GM23248 (cell line): ENCODE data around the gene TRAF3. TPM values are rescaled to one million over a fixed set of nuclear protein-coding genes. Genes with fewer than 3 reads are reported as not detected.
"Not testable (repeated sequence)": the region's sequence is repeated elsewhere in the genome, so short reads cannot be mapped to it uniquely, and the experiment has no call there.

Experiments used
- DNase-seq: peaks from one replicate; pipeline ENCODE4 v3.0.0-alpha.2; 2015
- H2AFZ ChIP-seq: fragments of 200-600 bp; sonication (generic); 2 replicates; pipeline ENCODE4 v1.6.1; 2016; ENCODE audit warnings: antibody characterized with exemption
- H3F3A ChIP-seq: fragments of 200-600 bp; sonication (generic); 2 replicates; pipeline ENCODE4 v1.6.1; 2016; ENCODE audit warnings: mild to moderate bottlenecking, antibody characterized with exemption, mixed run types; ENCODE audit not compliant: insufficient read depth
- H3K27ac ChIP-seq: fragments of 200-600 bp; sonication (generic); 2 replicates; pipeline ENCODE4 v1.5.1; 2016; ENCODE audit warnings: mild to moderate bottlenecking
- H3K27me3 ChIP-seq: fragments of 200-600 bp; sonication (generic); replicated peaks from 2 replicates; pipeline ENCODE4 v1.6.1; 2016; ENCODE audit warnings: mild to moderate bottlenecking; ENCODE audit not compliant: insufficient read depth
- H3K36me3 ChIP-seq: fragments of 200-600 bp; sonication (generic); 2 replicates; pipeline ENCODE4 v1.6.1; 2016; ENCODE audit warnings: low read depth, mild to moderate bottlenecking
- H3K4me1 ChIP-seq: fragments of 200-600 bp; sonication (generic); 2 replicates; pipeline ENCODE4 v1.6.1; 2016; ENCODE audit warnings: mild to moderate bottlenecking; ENCODE audit not compliant: insufficient read depth
- H3K4me2 ChIP-seq: fragments of 200-600 bp; sonication (generic); one replicate; pipeline ENCODE4 v1.6.1; 2016; ENCODE audit warnings: mild to moderate bottlenecking; ENCODE audit not compliant: unreplicated experiment
- H3K4me3 ChIP-seq: fragments of 200-600 bp; sonication (generic); 2 replicates; pipeline ENCODE4 v1.5.1; 2016; ENCODE audit warnings: mild to moderate bottlenecking
- H3K79me2 ChIP-seq: fragments of 200-600 bp; sonication (generic); 2 replicates; pipeline ENCODE4 v1.6.1; 2016; ENCODE audit warnings: mild to moderate bottlenecking; ENCODE audit not compliant: insufficient read depth
- H3K9ac ChIP-seq: fragments of 200-600 bp; sonication (generic); 2 replicates; pipeline ENCODE4 v1.6.1; 2016; ENCODE audit warnings: mild to moderate bottlenecking
- H3K9me2 ChIP-seq: fragments of 200-600 bp; sonication (generic); 2 replicates; pipeline ENCODE4 v1.6.1; 2016; ENCODE audit warnings: mixed run types, mild to moderate bottlenecking, moderate library complexity; ENCODE audit not compliant: insufficient read depth
- H3K9me3 ChIP-seq: fragments of 200-600 bp; sonication (generic); one replicate; pipeline ENCODE4 v1.6.1; 2017; ENCODE audit warnings: low read depth
- H4K20me1 ChIP-seq: fragments of 200-600 bp; sonication (generic); 2 replicates; pipeline ENCODE4 v1.6.0; 2016; ENCODE audit not compliant: insufficient read depth
- EZH2 ChIP-seq: fragments of 200-600 bp; sonication (generic); IDR thresholded peaks from 2 replicates; pipeline ENCODE4 v1.6.1; 2018; ENCODE audit warnings: antibody characterized with exemption, mild to moderate bottlenecking; ENCODE audit not compliant: insufficient read depth, poor library complexity, severe bottlenecking
- EZH2phosphoT487 ChIP-seq: fragments of 200-600 bp; sonication (generic); IDR thresholded peaks from 2 replicates; pipeline ENCODE4 v1.6.1; 2018; ENCODE audit warnings: antibody characterized with exemption, moderate library complexity, mild to moderate bottlenecking, low read depth; ENCODE audit not compliant: insufficient read depth
- WGBS, 2 experiments: methylation state at CpG; one replicate each; pipeline ENCODE4 v1.1.6; 2015 to 2017; ENCODE audit warnings: low lambda C conversion rate in 2 of 2, low coverage in 1 of 2; ENCODE audit errors: missing lambda C conversion rate in 2 of 2; 5-methylcytosine and 5-hydroxymethylcytosine counted together
- in situ Hi-C: fragments of 300-500 bp; cut with MboI; formaldehyde crosslinking; loops from 2 replicates; pipeline ENCODE4 v1.15.0; 2020
- polyA plus RNA-seq: library from polyadenylated mRNA; unstranded; fragments of >200 nt; fragmentation: Nextera tagmentation; extraction: Ambion mirVana; gene quantifications from 2 replicates; pipeline ENCODE4 v1.2.1, GENCODE V29; 2016
- total RNA-seq: library from RNA; depleted of rRNA; stranded (reverse); fragments of >200 nt; shearing (Covaris generic); gene quantifications from 2 replicates; pipeline ENCODE4 v1.2.3, GENCODE V29; 2014

Gene TRAF3
- total and polyA plus RNA-seq, 2 experiments from 2014 or later, result 7.9 to 17.9 TPM

- Histone ChIP-seq H3K9ac (no peak overlapping the region), H3K27me3 (no peaks in the 10 kb centered on the region), H3K36me3 (no peaks in the 10 kb centered on the region), H3K4me2 (no peak overlapping the region), H3K4me1 (no peaks in the 10 kb centered on the region), H3K9me2 (no peaks in the 10 kb centered on the region), H3F3A (no peaks in the 10 kb centered on the region), H3K27ac (no peak overlapping the region), H3K9me3 (no peaks in the 10 kb centered on the region), H3K79me2 (peaks cover 25% of the 10 kb centered on the region), H3K4me3 (no peak overlapping the region), H4K20me1 (no peaks in the 10 kb centered on the region; the same call in 1 of the 2 replicates), H2AFZ (no peak overlapping the region)
- WGBS, 2 experiments, result 100% methylated on average over 2 of the region's 2 CpGs
- in situ Hi-C loops, result no loop called here
- DNase-seq, result no peak
- TF ChIP-seq EZH2, result no peak
- TF ChIP-seq EZH2phosphoT487, result no peak
Observed at GRCh38 chr14:102857444-102857843, 80.2 kb downstream of the TRAF3 start.

DNA sequence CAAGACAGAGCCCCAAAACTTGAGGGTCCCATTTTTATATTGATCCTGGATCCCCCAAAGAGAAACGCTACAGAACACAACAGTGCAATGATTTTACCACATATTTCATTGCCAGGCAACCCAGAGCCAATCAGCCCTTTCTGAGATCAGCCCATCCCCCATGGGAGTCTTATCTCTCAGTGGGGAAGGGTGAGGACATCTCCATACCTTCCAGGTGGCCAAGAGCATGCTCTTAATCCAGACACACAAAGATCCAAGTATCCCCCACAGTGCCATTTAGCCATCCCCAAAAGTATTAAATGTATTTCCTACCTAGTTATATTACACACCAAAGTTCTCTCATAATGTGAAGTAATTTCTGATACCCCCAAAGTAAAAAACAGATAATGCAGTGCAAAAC, 82.7 kb downstream of the TRAF3 start:
- H3K27ac ChIP-seq, result no peak overlapping the region
- H4K20me1 ChIP-seq, result no peaks in the 10 kb centered on the region; the same call in 1 of the 2 replicates
- no peak overlapping the region for H3K4me2 ChIP-seq
- no peaks in the 10 kb centered on the region for H3K4me1 ChIP-seq
- H3K9ac ChIP-seq, result no peak overlapping the region
- no peaks in the 10 kb centered on the region for H3K9me3 ChIP-seq
- H3F3A ChIP-seq, result no peaks in the 10 kb centered on the region
- H3K9me2 ChIP-seq, result no peaks in the 10 kb centered on the region
- no peak for DNase-seq
- in situ Hi-C loops, result no loop called here
- H3K27me3 ChIP-seq, result no peaks in the 10 kb centered on the region
- H2AFZ ChIP-seq, result no peak overlapping the region
- no peaks in the 10 kb centered on the region for H3K36me3 ChIP-seq
- TF ChIP-seq EZH2 (no peak), EZH2phosphoT487 (no peak)
- H3K79me2 ChIP-seq, result peaks cover 13% of the 10 kb centered on the region
- H3K4me3 ChIP-seq, result no peak overlapping the region
- 100% methylated on average over 1 of the region's 1 CpG for WGBS, 2 experiments

GRCh38 chr14:102862154-102862773, 85.0 kb downstream of the TRAF3 start:
- Histone ChIP-seq H4K20me1 (no peaks in the 10 kb centered on the region; the same call in 1 of the 2 replicates), H3K79me2 (peaks cover 11% of the 10 kb centered on the region; the same call in 1 of the 2 replicates), H3K27me3 (no peaks in the 10 kb centered on the region), H3K4me3 (no peak overlapping the region), H3K27ac (no peak overlapping the region), H3K4me1 (no peaks in the 10 kb centered on the region), H3K9ac (no peak overlapping the region), H3K9me3 (no peaks in the 10 kb centered on the region), H3K9me2 (no peaks in the 10 kb centered on the region), H3K36me3 (no peaks in the 10 kb centered on the region), H3F3A (no peaks in the 10 kb centered on the region), H3K4me2 (no peak overlapping the region), H2AFZ (no peak overlapping the region)
- 59 to 67% methylated on average over 3 of the region's 3 CpGs for WGBS, 2 experiments
- TF ChIP-seq EZH2phosphoT487, result no peak
- TF ChIP-seq EZH2, result no peak
- in situ Hi-C loops, result no loop called here
- no peak for DNase-seq

DNA sequence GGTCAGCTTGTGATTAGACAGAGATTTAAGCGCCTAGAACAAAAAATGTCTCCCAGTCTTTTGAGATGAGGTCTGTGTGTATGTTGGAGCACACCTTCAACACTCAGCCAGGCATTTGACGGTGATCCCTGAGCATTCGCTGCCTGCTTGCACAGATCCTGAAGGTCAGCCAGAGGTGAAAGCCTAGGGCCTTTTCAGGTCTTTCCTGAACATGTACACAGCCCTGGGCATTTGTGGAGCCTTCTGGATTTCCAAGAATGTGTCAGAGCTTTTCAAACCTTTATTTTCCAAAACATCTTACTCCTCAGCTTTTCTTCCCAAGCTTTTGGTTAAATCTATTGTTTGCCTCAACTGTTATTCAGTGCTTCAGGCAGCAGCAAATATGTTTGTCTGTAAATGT, 86.1 kb downstream of the TRAF3 start:
- no peak for DNase-seq
- Histone ChIP-seq H3K4me1 (no peaks in the 10 kb centered on the region), H3K4me2 (no peak overlapping the region), H3K36me3 (no peaks in the 10 kb centered on the region), H3K27ac (no peak overlapping the region), H3K79me2 (0 out of 2 replicates have a peak, but pooled peaks cover 10% of the 10 kb centered on the region), H4K20me1 (no peaks in the 10 kb centered on the region; the same call in 1 of the 2 replicates), H3K27me3 (no peaks in the 10 kb centered on the region), H3K9me2 (no peaks in the 10 kb centered on the region), H3K4me3 (no peak overlapping the region), H3K9me3 (no peaks in the 10 kb centered on the region), H3K9ac (no peak overlapping the region), H3F3A (no peaks in the 10 kb centered on the region), H2AFZ (no peak overlapping the region)
- WGBS, 2 experiments, result 95 to 100% methylated on average over 3 of the region's 3 CpGs
- in situ Hi-C loops, result no loop called here
- TF ChIP-seq EZH2, result no peak
- TF ChIP-seq EZH2phosphoT487, result no peak

DNA sequence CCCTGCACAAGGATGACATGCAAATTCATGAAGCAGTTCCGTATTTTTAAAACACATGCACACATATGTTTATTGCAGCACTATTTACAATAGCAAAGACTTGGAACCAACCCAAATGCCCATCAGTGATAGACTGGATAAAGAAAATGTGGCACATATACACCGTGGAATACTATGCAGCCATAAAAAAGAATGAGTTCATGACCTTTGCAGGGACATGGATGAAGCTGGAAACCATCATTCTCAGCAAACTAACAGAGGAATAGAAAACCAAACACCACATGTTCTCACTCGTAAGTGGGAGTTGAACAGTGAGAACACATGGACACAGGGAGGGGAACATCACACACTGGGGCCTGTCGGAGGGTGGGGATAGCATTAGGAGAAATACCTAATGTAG, 88.7 kb downstream of the TRAF3 start:
- DNase-seq, H3K9me3 ChIP-seq, in situ Hi-C loops, H3K36me3 ChIP-seq, H2AFZ ChIP-seq, H3K4me1 ChIP-seq, H3K27me3 ChIP-seq, H3K4me3 ChIP-seq, H3K4me2 ChIP-seq, H3F3A ChIP-seq, H3K9me2 ChIP-seq, H3K9ac ChIP-seq, H4K20me1 ChIP-seq, H3K27ac ChIP-seq: not testable (repeated sequence)
- 50 to 58% methylated on average over 4 of the region's 4 CpGs for WGBS, 2 experiments
- H3K79me2 ChIP-seq, result peaks cover 14% of the 10 kb centered on the region; the same call in 1 of the 2 replicates
